Measurements from ENCODE around the gene PDXK. TPM values are rescaled to one million over a fixed set of nuclear protein-coding genes. Genes with fewer than 3 reads are reported as not detected.

PDXK gene
- total RNA-seq, 1 experiment from 2014 or later, result 214 TPM

- Mint-ChIP-seq H3K9me3 (ENCODE audit: low read depth, unreplicated experiment) (no peaks in the 10 kb centered on the region), H3K36me3 (ENCODE audit: insufficient read depth, unreplicated experiment) (peaks cover 79% of the 10 kb centered on the region), H3K4me3 (ENCODE audit: low read depth, unreplicated experiment) (no peak overlapping the region), H3K27ac (ENCODE audit: unreplicated experiment) (no peak overlapping the region), H3K27me3 (ENCODE audit: unreplicated experiment) (no peaks in the 10 kb centered on the region), H3K4me1 (ENCODE audit: low read depth, unreplicated experiment) (peaks cover 19% of the 10 kb centered on the region)
- TF ChIP-seq CTCF (IDR thresholded peaks at IDR 0.05; ENCODE audit: unreplicated experiment), result no peak
- no peak for DNase-seq
- intact Hi-C loops (cut with micrococcal nuclease; ENCODE audit: unreplicated experiment), result no loop called here
- BruUV-seq (replicated peaks), result no TSS peak
- CTCF ChIA-PET, result no interaction called here
Observed at GRCh38 chr21:43772425-43772821, 53.5 kb downstream of the PDXK start.

- H3K9me3 Mint-ChIP-seq (ENCODE audit: low read depth, unreplicated experiment), result no peaks in the 10 kb centered on the region
- intact Hi-C loops (cut with micrococcal nuclease; ENCODE audit: unreplicated experiment), result no loop called here
Observed at GRCh38 chr21:43774163-43774562, 55.2 kb downstream of the PDXK start.

DNA sequence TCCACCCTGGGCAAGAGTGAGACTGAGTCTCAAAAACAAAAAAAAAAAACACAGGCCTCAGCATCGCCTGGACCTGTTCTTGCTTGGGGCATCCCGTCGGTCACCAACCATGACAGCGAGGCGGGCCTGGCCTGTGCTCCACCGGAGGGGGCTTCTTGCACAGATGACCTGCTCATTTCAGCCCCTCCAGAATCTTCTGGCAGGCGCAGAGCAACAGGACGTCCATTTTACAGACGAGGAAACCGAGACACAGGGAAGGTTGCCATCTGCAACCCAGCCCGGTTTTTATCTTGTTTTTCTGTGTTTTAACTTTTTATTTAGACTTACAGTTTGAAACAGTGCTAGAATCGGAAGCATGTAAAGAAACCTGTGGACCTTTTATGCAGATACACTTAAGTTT is 56.3 kb downstream of the PDXK start:
- H3K27me3 Mint-ChIP-seq (ENCODE audit: unreplicated experiment), result no peaks in the 10 kb centered on the region
- peak overlapping the region; percentile 84 for H3K27ac Mint-ChIP-seq (ENCODE audit: unreplicated experiment)
- peaks cover 13% of the 10 kb centered on the region for H3K4me1 Mint-ChIP-seq (ENCODE audit: low read depth, unreplicated experiment)
- CTCF ChIA-PET, result no interaction called here
- intact Hi-C loops (cut with micrococcal nuclease; ENCODE audit: unreplicated experiment), result no loop called here
- BruUV-seq (replicated peaks), result TSS peak; percentile 73
- H3K4me3 Mint-ChIP-seq (ENCODE audit: low read depth, unreplicated experiment), result peak overlapping the region; percentile 93
- DNase-seq, result no peak
- peaks cover 76% of the 10 kb centered on the region for H3K36me3 Mint-ChIP-seq (ENCODE audit: insufficient read depth, unreplicated experiment)
- H3K9me3 Mint-ChIP-seq (ENCODE audit: low read depth, unreplicated experiment), result no peaks in the 10 kb centered on the region
- TF ChIP-seq CTCF (IDR thresholded peaks at IDR 0.05; ENCODE audit: unreplicated experiment), result no peak

More at GRCh38 chr21:43774163-43774562, 55.2 kb downstream of the PDXK start:
- H3K27ac Mint-ChIP-seq (ENCODE audit: unreplicated experiment), result peak overlapping the region; percentile 59
- DNase-seq, result no peak
- no peaks in the 10 kb centered on the region for H3K27me3 Mint-ChIP-seq (ENCODE audit: unreplicated experiment)
- no TSS peak for BruUV-seq (replicated peaks)
- peaks cover 77% of the 10 kb centered on the region for H3K36me3 Mint-ChIP-seq (ENCODE audit: insufficient read depth, unreplicated experiment)
- H3K4me3 Mint-ChIP-seq (ENCODE audit: low read depth, unreplicated experiment), result peak overlapping the region; percentile 93
- no peak for TF ChIP-seq CTCF (IDR thresholded peaks at IDR 0.05; ENCODE audit: unreplicated experiment)
- CTCF ChIA-PET, result no interaction called here
- H3K4me1 Mint-ChIP-seq (ENCODE audit: low read depth, unreplicated experiment), result peaks cover 13% of the 10 kb centered on the region

DNA sequence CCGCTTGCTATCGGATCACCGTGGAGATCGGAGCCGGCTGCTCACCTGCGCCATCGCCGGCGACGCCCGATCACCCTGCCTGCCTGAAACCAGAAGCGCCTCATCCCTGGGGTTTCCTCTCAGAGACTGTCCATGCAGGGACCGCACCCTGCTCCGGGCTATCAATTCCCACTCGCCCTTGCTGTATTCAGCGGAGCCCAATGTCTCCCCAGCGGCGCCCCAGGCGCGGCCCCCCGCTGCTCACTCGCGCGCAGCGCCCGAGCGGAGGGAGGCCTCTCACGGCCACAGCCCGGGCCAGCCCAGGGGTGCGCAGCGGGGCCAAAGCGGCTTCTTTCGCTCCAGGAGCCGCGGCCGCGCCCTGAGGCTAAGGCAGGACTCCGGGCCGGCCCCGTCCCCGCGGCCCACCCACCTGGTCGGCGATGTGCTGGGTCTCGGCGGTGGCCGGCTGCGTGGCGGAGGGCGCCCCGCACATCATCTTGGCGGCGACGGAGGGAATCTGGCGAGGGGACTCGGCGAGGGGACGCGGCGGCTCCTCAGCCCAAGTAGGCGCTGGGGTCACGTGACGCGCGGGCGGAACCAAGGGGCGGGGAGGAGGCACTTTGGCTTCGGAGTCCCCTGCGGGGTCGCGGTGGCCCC is 57.0 kb downstream of the PDXK start, which contains the start of gene CSTB:
TSS of gene CSTB (minus strand) at position 514 of the 636 bp plus-strand sequence. CDS start at position 475, 39 bp downstream.
- intact Hi-C loops (cut with micrococcal nuclease; ENCODE audit: unreplicated experiment), result no loop called here
- CTCF ChIA-PET, result no interaction called here
- H3K27me3 Mint-ChIP-seq (ENCODE audit: unreplicated experiment), result no peaks in the 10 kb centered on the region
- no peaks in the 10 kb centered on the region for H3K9me3 Mint-ChIP-seq (ENCODE audit: low read depth, unreplicated experiment)
- H3K36me3 Mint-ChIP-seq (ENCODE audit: insufficient read depth, unreplicated experiment), result peaks cover 80% of the 10 kb centered on the region
- BruUV-seq (replicated peaks), result no TSS peak
- peak within 1 kb of the TSS; percentile 84 for H3K27ac Mint-ChIP-seq (ENCODE audit: unreplicated experiment)
- peak; percentile 20 for DNase-seq
- H3K4me1 Mint-ChIP-seq (ENCODE audit: low read depth, unreplicated experiment), result peaks cover 13% of the 10 kb centered on the region
- peak within 1 kb of the TSS; percentile 93 for H3K4me3 Mint-ChIP-seq (ENCODE audit: low read depth, unreplicated experiment)
- TF ChIP-seq CTCF (IDR thresholded peaks at IDR 0.05; ENCODE audit: unreplicated experiment), result no peak

All from Calu3 (cell line).